ENCODE results near the gene HEY2. TPM values are rescaled to one million over a fixed set of nuclear protein-coding genes. Genes with fewer than 3 reads are reported as not detected.
"Not testable (repeated sequence)": the region's sequence is repeated elsewhere in the genome, so short reads cannot be mapped to it uniquely, and the experiment has no call there.

The HEY2 gene
- total and polyA plus RNA-seq, 10 of the 15 experiments (the other 5 are each of a cell fraction or from before 2014, with no cell fraction given) = 0.01 to 0.32 (median 0.08) TPM; not detected in 4

GRCh38 chr6:125804866-125805425 lies 55.5 kb downstream of the HEY2 start:
- H3K79me2 ChIP-seq (ENCODE audit: control insufficient read depth, insufficient read depth, low read length) = peaks cover 60% of the 10 kb centered on the region
- not testable (repeated sequence) for FAIRE-seq

GRCh38 chr6:125806813-125807212 lies 57.4 kb downstream of the HEY2 start:
- Histone ChIP-seq H3K4me1 (ENCODE audit: control insufficient read depth, insufficient read depth, low read length) (peaks cover 85% of the 10 kb centered on the region), H3K4me2 (ENCODE audit: control insufficient read depth, insufficient read depth) (peak overlapping the region; percentile 15), H3K27ac (ENCODE audit: control insufficient read depth, insufficient read depth) (peak overlapping the region; percentile 43), H3K27me3 (replicated peaks in 1 of 2; ENCODE audit: control insufficient read depth in 2 of 2, insufficient read depth in 2 of 2, low read length in 1 of 2) (no peaks in the 10 kb centered on the region), H3K9me3 (replicated peaks; ENCODE audit: control insufficient read depth, insufficient read depth, low read length) (no peaks in the 10 kb centered on the region), H4K20me1 (ENCODE audit: control insufficient read depth, insufficient read depth) (no peaks in the 10 kb centered on the region), H2AFZ (ENCODE audit: control insufficient read depth, low read depth, low read length) (no peak overlapping the region), H3K36me3 (ENCODE audit: control insufficient read depth in 2 of 2, insufficient read depth in 2 of 2, low read length in 1 of 2) (no peaks in the 10 kb centered on the region), H3K79me2 (ENCODE audit: control insufficient read depth, insufficient read depth, low read length) (peaks cover 59% of the 10 kb centered on the region), H3K9ac (ENCODE audit: control insufficient read depth, insufficient read depth, low read length) (no peak overlapping the region), H3K4me3 (no peak overlapping the region)
- FAIRE-seq = no peak
- ChIA-PET SMC1A (ENCODE audit: uncharacterized antibody, unreplicated experiment) (interaction anchor here (0.7 to 15.7 kb wide), 12 partner anchors 9 to 180 kb away, joined by 3 to 325 read pairs (median 6); partner anchors contain the start of genes NCOA7 and TRMT11), RAD21 (ENCODE audit: unreplicated experiment) (interaction anchor here (1.3 to 10.0 kb wide), 5 partner anchors 9 to 151 kb away, joined by 4 to 185 read pairs (median 7); partner anchors contain the start of gene NCOA7), POLR2A (interaction anchor here (1.0 to 9.6 kb wide), 5 partner anchors 10 to 17 kb away, joined by 3 to 79 read pairs (median 15); partner anchors contain the start of gene NCOA7), CTCF (interaction anchor here (0.7 to 10.3 kb wide), 5 partner anchors 11 to 116 kb away, joined by 3 to 197 read pairs (median 4); partner anchors contain the start of gene NCOA7)
- DNase-seq (ENCODE audit: low read depth, low spot score) = no peak
- intact Hi-C loops (cut with micrococcal nuclease; ENCODE audit: unreplicated experiment) = no loop called here
- no peak for ATAC-seq
- TF ChIP-seq PBX3 (IDR thresholded peaks at IDR 0.05; ENCODE audit: insufficient replicate concordance, low read depth, low read length) (peak; percentile 18), TCF3 (IDR thresholded peaks at IDR 0.05; ENCODE audit: borderline replicate concordance, insufficient read depth, low read depth, low read length) (0 out of 2 replicates have a peak, but pooled peaks have one; percentile 28), PKNOX1 (IDR thresholded peaks at IDR 0.05) (peak; percentile 28; the same call in 1 of the 2 replicates), DPF2 (IDR thresholded peaks at IDR 0.05) (0 out of 2 replicates have a peak, but pooled peaks have one; percentile 10), CREM (IDR thresholded peaks at IDR 0.05; ENCODE audit: low read depth) (no peak)
- no TSS peak for BruUV-seq (replicated peaks)
- 67% methylated on average over 4 of the region's 4 CpGs for WGBS (ENCODE audit: insufficient coverage, insufficient replicate concordance, low lambda C conversion rate, missing lambda C conversion rate)
- in situ Hi-C loops (cut with MboI) = no loop called here

More at GRCh38 chr6:125804866-125805425, 55.5 kb downstream of the HEY2 start:
- H3K36me3 ChIP-seq (ENCODE audit: control insufficient read depth in 2 of 2, insufficient read depth in 2 of 2, low read length in 1 of 2); DNase-seq (ENCODE audit: low read depth, low spot score); H4K20me1 ChIP-seq (ENCODE audit: control insufficient read depth, insufficient read depth); H3K9ac ChIP-seq (ENCODE audit: control insufficient read depth, insufficient read depth, low read length); ATAC-seq; BruUV-seq (replicated peaks); H3K27me3 ChIP-seq (replicated peaks in 1 of 2; ENCODE audit: control insufficient read depth in 2 of 2, insufficient read depth in 2 of 2, low read length in 1 of 2); H2AFZ ChIP-seq (ENCODE audit: control insufficient read depth, low read depth, low read length); H3K9me3 ChIP-seq (replicated peaks; ENCODE audit: control insufficient read depth, insufficient read depth, low read length); intact Hi-C loops (cut with micrococcal nuclease; ENCODE audit: unreplicated experiment); H3K4me3 ChIP-seq; in situ Hi-C loops (cut with MboI): not testable (repeated sequence)
- H3K27ac ChIP-seq (ENCODE audit: control insufficient read depth, insufficient read depth) = peak overlapping the region; percentile 34
- ChIA-PET RAD21 (ENCODE audit: unreplicated experiment) (interaction anchor here (0.9 to 10.0 kb wide), 5 partner anchors 11 to 30 kb away, joined by 3 to 185 read pairs (median 4); partner anchors contain the start of gene NCOA7), SMC1A (ENCODE audit: uncharacterized antibody, unreplicated experiment) (interaction anchor here (1.0 to 15.7 kb wide), 7 partner anchors 9 to 114 kb away, joined by 3 to 325 read pairs (median 8); partner anchors contain the start of gene NCOA7), POLR2A (interaction anchor here (0.7 to 9.6 kb wide), 7 partner anchors 9 to 635 kb away, joined by 3 to 79 read pairs (median 5); partner anchors contain the start of gene NCOA7), CTCF (interaction anchor here (0.7 to 10.3 kb wide), 7 partner anchors 11 to 152 kb away, joined by 3 to 197 read pairs (median 4); partner anchors contain the start of genes HINT3 and NCOA7)
- H3K4me1 ChIP-seq (ENCODE audit: control insufficient read depth, insufficient read depth, low read length) = peaks cover 70% of the 10 kb centered on the region
- WGBS (ENCODE audit: insufficient coverage, insufficient replicate concordance, low lambda C conversion rate, missing lambda C conversion rate) = 86% methylated on average over 9 of the region's 10 CpGs
- peak overlapping the region; percentile 38 for H3K4me2 ChIP-seq (ENCODE audit: control insufficient read depth, insufficient read depth)
